HepG2 (cell line): ENCODE measurements around the gene EBP. TPM values are rescaled to one million over a fixed set of nuclear protein-coding genes. Genes with fewer than 3 reads are reported as not detected.

Experiments
- ATAC-seq: fragments of 200-7000 bp; cut with Tn5 transposase; 3 replicates; pipeline ENCODE4 v1.9.1; 2020; ENCODE audit warnings: mild to moderate bottlenecking, moderate library complexity
- BruUV-seq: library from RNA; stranded (reverse); fragments of 400-500 nt; replicated peaks from 2 replicates; lab custom pipeline; 2021; lab: Mats Ljungman, UMichigan
- CTCF ChIA-PET: fragments of 300-600 bp; formaldehyde crosslinking; extraction: SDS; loops from one replicate; lab custom pipeline; 2021; ENCODE audit warnings: low total read pairs, inconsistent platforms, low intra/inter-chr PET ratio; lab: Yijun Ruan, JAX
- POLR2A ChIA-PET: fragments of 350-600 bp; sonication (Branson Sonifier 250); formaldehyde crosslinking; loops from one replicate; lab custom pipeline; 2020; ENCODE audit warnings: antibody characterized with exemption, inconsistent platforms; lab: Yijun Ruan, JAX
- DNase-seq: peaks from one replicate; pipeline ENCODE4 v3.0.0-alpha.2; 2015; ENCODE audit warnings: low spot score
- FAIRE-seq: peaks from 3 replicates; lab custom pipeline; 2011; peaks lifted over from hg19 to GRCh38; lab: Jason Lieb, UNC
- H2AFZ ChIP-seq: one replicate; pipeline ENCODE4 v1.6.1; 2011; ENCODE audit warnings: low read length, inconsistent platforms
- H3K27ac ChIP-seq: fragments of 300-600 bp; 3 replicates; pipeline ENCODE4 v1.8.0; 2011; ENCODE audit warnings: mixed run types, mild to moderate bottlenecking, mixed read lengths, low read length, inconsistent platforms; ENCODE audit not compliant: insufficient read depth; ENCODE audit errors: extremely low read length
- H3K27me3 ChIP-seq, 2 experiments: fragments of 200-600 bp in 1 of 2; 2 replicates in 1 of 2; 3 replicates in 1 of 2; pipeline versions ENCODE4 v1.6.0 to v1.8.0; 2011; ENCODE audit warnings: low read length in 2 of 2, mild to moderate bottlenecking in 2 of 2, moderate library complexity in 2 of 2, inconsistent platforms in 1 of 2; ENCODE audit not compliant: insufficient read depth in 2 of 2, control insufficient read depth in 1 of 2
- H3K36me3 ChIP-seq, 2 experiments: fragments of 200-600 bp in 1 of 2; replicated peaks in 1 of 2; 2 replicates in 1 of 2; 3 replicates in 1 of 2; pipeline versions ENCODE4 v1.5.1 to v1.8.0; 2011; ENCODE audit warnings: low read length in 2 of 2, inconsistent platforms in 1 of 2; ENCODE audit not compliant: insufficient read depth in 2 of 2, control insufficient read depth in 1 of 2
- H3K4me1 ChIP-seq: 2 replicates; pipeline ENCODE4 v1.5.1; 2012; ENCODE audit warnings: low read length, inconsistent platforms; ENCODE audit not compliant: insufficient read depth
- H3K4me2 ChIP-seq: 2 replicates; pipeline ENCODE4 v1.6.0; 2011; ENCODE audit warnings: low read depth, low read length, inconsistent platforms
- H3K4me3 ChIP-seq, 3 experiments: fragments of 200-600 bp in 1 of 3; sonication (generic), shearing (Covaris generic) in 1 of 3; replicated peaks in 1 of 3; 2 replicates each; pipeline ENCODE4 v1.5.1; 2011 to 2016; ENCODE audit warnings: low read length in 3 of 3, inconsistent platforms in 2 of 3, low read depth in 2 of 3, mild to moderate bottlenecking in 2 of 3, control low read depth in 1 of 3, mixed read lengths in 1 of 3; ENCODE audit not compliant: insufficient read depth in 1 of 3
- H3K79me2 ChIP-seq: one replicate; pipeline ENCODE4 v1.6.1; 2011; ENCODE audit warnings: low read length, inconsistent platforms; ENCODE audit not compliant: insufficient read depth
- H3K9ac ChIP-seq: 2 replicates; pipeline ENCODE4 v1.6.0; 2011; ENCODE audit warnings: mild to moderate bottlenecking, low read depth, low read length, inconsistent platforms; ENCODE audit not compliant: insufficient read depth
- H3K9me3 ChIP-seq: 2 replicates; pipeline ENCODE4 v1.5.1; 2012; ENCODE audit warnings: mild to moderate bottlenecking, low read length
- H4K20me1 ChIP-seq: 2 replicates; pipeline ENCODE4 v1.6.0; 2011; ENCODE audit warnings: inconsistent platforms, mild to moderate bottlenecking, low read length, moderate library complexity; ENCODE audit not compliant: insufficient read depth
- BCL6 ChIP-seq: IDR thresholded peaks from 2 replicates; pipeline ENCODE4 v1.6.1; 2016; ENCODE audit warnings: missing genetic modification reagents, missing compliant biosample characterization
- BCLAF1 ChIP-seq: fragments of 450-650 bp; IDR thresholded peaks from 2 replicates; pipeline ENCODE4 v1.6.1; 2017; ENCODE audit warnings: mild to moderate bottlenecking
- BORCS8-MEF2B ChIP-seq: sonication (generic); formaldehyde crosslinking; IDR thresholded peaks from 2 replicates; pipeline ENCODE4 v1.8.0; 2022; ENCODE audit warnings: mild to moderate bottlenecking, missing genetic modification reagents
- CERS6 ChIP-seq: sonication (generic); formaldehyde crosslinking; IDR thresholded peaks from 2 replicates; pipeline ENCODE4 v1.5.0; 2020; ENCODE audit warnings: missing genetic modification reagents
- FOXO1 ChIP-seq: sonication (generic); formaldehyde crosslinking; IDR thresholded peaks from 2 replicates; pipeline ENCODE4 v1.4.0; 2020; ENCODE audit warnings: missing genetic modification reagents
- ISX ChIP-seq: sonication (generic); formaldehyde crosslinking; conservative IDR thresholded peaks from 2 replicates; pipeline ENCODE4 v1.5.0; 2020; ENCODE audit warnings: missing genetic modification reagents
- KLF12 ChIP-seq: sonication (generic); formaldehyde crosslinking; IDR thresholded peaks from 2 replicates; pipeline ENCODE4 v1.4.0; 2020; ENCODE audit warnings: missing genetic modification reagents, borderline replicate concordance
- NFYB ChIP-seq: sonication (generic); formaldehyde crosslinking; IDR thresholded peaks from 2 replicates; pipeline ENCODE4 v1.4.0; 2020; ENCODE audit warnings: missing genetic modification reagents
- PTBP1 ChIP-seq: fragments of 200-400 bp; formaldehyde crosslinking; IDR thresholded peaks from 2 replicates; pipeline ENCODE4 v1.6.1; 2018; ENCODE audit warnings: low read length, low read depth; ENCODE audit not compliant: poor library complexity, severe bottlenecking
- ZNF326 ChIP-seq: sonication (generic); formaldehyde crosslinking; IDR thresholded peaks from 2 replicates; pipeline ENCODE4 v1.4.0; 2020; ENCODE audit warnings: missing genetic modification reagents, borderline replicate concordance
- ZNF503 ChIP-seq: sonication (generic); formaldehyde crosslinking; IDR thresholded peaks from 2 replicates; pipeline ENCODE4 v1.4.0; 2020; ENCODE audit warnings: missing genetic modification reagents
- ZNF557 ChIP-seq: sonication (generic); formaldehyde crosslinking; IDR thresholded peaks from 2 replicates; pipeline ENCODE4 v1.4.0; 2020; ENCODE audit warnings: missing genetic modification reagents
- ZNF577 ChIP-seq: sonication (generic); formaldehyde crosslinking; IDR thresholded peaks from 2 replicates; pipeline ENCODE4 v1.4.0; 2020; ENCODE audit warnings: mild to moderate bottlenecking, low read depth, missing genetic modification reagents, borderline replicate concordance
- ZNF775 ChIP-seq: sonication (generic); formaldehyde crosslinking; IDR thresholded peaks from 2 replicates; pipeline ENCODE4 v1.4.0; 2020; ENCODE audit warnings: missing genetic modification reagents, mild to moderate bottlenecking, moderate library complexity, borderline replicate concordance
- WGBS: methylation state at CpG from one replicate; pipeline ENCODE4 v1.1.6; 2017; ENCODE audit warnings: low lambda C conversion rate; 5-methylcytosine and 5-hydroxymethylcytosine counted together
- in situ Hi-C: cut with HindIII; loops from 2 replicates; pipeline ENCODE4 v1.10.0; 2017; ENCODE audit warnings: low pct_unique_long_range_greater_than_20kb; ENCODE audit not compliant: extremely low pct_ligation_motif_present
- intact Hi-C: fragments of 100-400 bp; cut with micrococcal nuclease; formaldehyde crosslinking; loops from one replicate; pipeline ENCODE4 v1.10.0; 2022; ENCODE audit not compliant: unreplicated experiment
- polyA plus RNA-seq, 8 experiments: library from polyadenylated mRNA; depleted of rRNA in 3 of 8; stranded (reverse) in 7 of 8; unstranded in 1 of 8; fragments of >200 nt; fragmentation: Illumina TruSeq in 4 of 8; extraction: Trizol in 4 of 8; gene quantifications; 2 replicates each; pipeline versions ENCODE4 v1.2.1 to v1.2.3, GENCODE V29; 2011 to 2016; ENCODE audit warnings: low read depth in 4 of 8, missing spikeins in 1 of 8, mixed read lengths in 1 of 8; ENCODE audit not compliant: insufficient read depth in 1 of 8
- total RNA-seq, 5 experiments: library from RNA; depleted of rRNA; stranded (reverse); fragments of >200 nt; fragmentation: Illumina TruSeq; extraction: Trizol; gene quantifications; 2 replicates each; pipeline ENCODE4 v1.2.3, GENCODE V29; 2016; ENCODE audit warnings: low read depth in 1 of 5

EBP gene
- total and polyA plus RNA-seq, 2 of the 13 experiments (the other 11 are each of a cell fraction or from before 2014, with no cell fraction given) = 106 to 260 TPM

- H3K36me3 ChIP-seq = no peaks in the 10 kb centered on the region
- H3K9ac ChIP-seq = no peak overlapping the region
- FAIRE-seq (no peak), ATAC-seq (no peak), DNase-seq (no peak)
- CTCF ChIA-PET = no interaction called here
- no TSS peak for BruUV-seq
- H3K4me3 ChIP-seq = no peak overlapping the region
- in situ Hi-C loops = no loop called here
- H4K20me1 ChIP-seq = no peaks in the 10 kb centered on the region
- no peaks in the 10 kb centered on the region; a peak in 1 of 5 replicates for H3K27me3 ChIP-seq
- no peaks in the 10 kb centered on the region for H3K79me2 ChIP-seq
- 56% methylated on average over 4 of the region's 4 CpGs for WGBS
- H3K4me1 ChIP-seq = peaks cover 26% of the 10 kb centered on the region
- no peaks in the 10 kb centered on the region for H3K9me3 ChIP-seq
- intact Hi-C loops = loop anchor here (10.0 kb wide), 1 partner anchor 412 kb away; no protein-coding TSS in a partner anchor
- H2AFZ ChIP-seq = no peak overlapping the region
- H3K4me2 ChIP-seq = no peak overlapping the region
- POLR2A ChIA-PET = no interaction called here
- no peak overlapping the region for H3K27ac ChIP-seq
- TF ChIP-seq ZNF557 = no peak
- no peak for TF ChIP-seq KLF12 (CRISPR knock-in tag)
- peak; percentile 15; the same call in 1 of the 2 replicates for TF ChIP-seq NFYB (CRISPR knock-in tag)
- no peak for TF ChIP-seq ISX (CRISPR knock-in tag)
Observed at GRCh38 chrX:48496660-48497059, 24.9 kb upstream of the EBP start.

- intact Hi-C loops = loop anchor here (10.0 kb wide), 1 partner anchor 413 kb away; no protein-coding TSS in a partner anchor
- Histone ChIP-seq H3K9me3 (no peaks in the 10 kb centered on the region), H3K4me1 (peaks cover 26% of the 10 kb centered on the region), H3K27me3 (no peaks in the 10 kb centered on the region; a peak in 1 of 5 replicates), H3K79me2 (no peaks in the 10 kb centered on the region), H3K36me3 (no peaks in the 10 kb centered on the region), H3K9ac (no peak overlapping the region), H3K4me3 (no peak overlapping the region), H3K27ac (no peak overlapping the region), H4K20me1 (no peaks in the 10 kb centered on the region), H3K4me2 (no peak overlapping the region), H2AFZ (no peak overlapping the region)
- ATAC-seq (no peak), DNase-seq (no peak), FAIRE-seq (no peak)
- ChIA-PET CTCF (no interaction called here), POLR2A (no interaction called here)
- in situ Hi-C loops = no loop called here
- BruUV-seq = no TSS peak
- WGBS = 31% methylated on average over 2 of the region's 5 CpGs
- TF ChIP-seq BCL6 (CRISPR knock-in tag) (no peak), ZNF326 (CRISPR knock-in tag) (no peak), PTBP1 (no peak), CERS6 (CRISPR knock-in tag) (no peak), BCLAF1 (no peak), ZNF577 (CRISPR knock-in tag) (no peak), BORCS8-MEF2B (no peak), ZNF503 (CRISPR knock-in tag) (no peak), FOXO1 (CRISPR knock-in tag) (no peak), ZNF775 (CRISPR knock-in tag) (no peak)
Observed at GRCh38 chrX:48497871-48498270, 23.7 kb upstream of the EBP start.
